Measurements from ENCODE around the gene DDA1. TPM values are rescaled to one million over a fixed set of nuclear protein-coding genes. Genes with fewer than 3 reads are reported as not detected.

The DDA1 gene
- total and polyA plus RNA-seq, 8 donors = 2.2 to 63.7 (median 39.4) TPM

DNA sequence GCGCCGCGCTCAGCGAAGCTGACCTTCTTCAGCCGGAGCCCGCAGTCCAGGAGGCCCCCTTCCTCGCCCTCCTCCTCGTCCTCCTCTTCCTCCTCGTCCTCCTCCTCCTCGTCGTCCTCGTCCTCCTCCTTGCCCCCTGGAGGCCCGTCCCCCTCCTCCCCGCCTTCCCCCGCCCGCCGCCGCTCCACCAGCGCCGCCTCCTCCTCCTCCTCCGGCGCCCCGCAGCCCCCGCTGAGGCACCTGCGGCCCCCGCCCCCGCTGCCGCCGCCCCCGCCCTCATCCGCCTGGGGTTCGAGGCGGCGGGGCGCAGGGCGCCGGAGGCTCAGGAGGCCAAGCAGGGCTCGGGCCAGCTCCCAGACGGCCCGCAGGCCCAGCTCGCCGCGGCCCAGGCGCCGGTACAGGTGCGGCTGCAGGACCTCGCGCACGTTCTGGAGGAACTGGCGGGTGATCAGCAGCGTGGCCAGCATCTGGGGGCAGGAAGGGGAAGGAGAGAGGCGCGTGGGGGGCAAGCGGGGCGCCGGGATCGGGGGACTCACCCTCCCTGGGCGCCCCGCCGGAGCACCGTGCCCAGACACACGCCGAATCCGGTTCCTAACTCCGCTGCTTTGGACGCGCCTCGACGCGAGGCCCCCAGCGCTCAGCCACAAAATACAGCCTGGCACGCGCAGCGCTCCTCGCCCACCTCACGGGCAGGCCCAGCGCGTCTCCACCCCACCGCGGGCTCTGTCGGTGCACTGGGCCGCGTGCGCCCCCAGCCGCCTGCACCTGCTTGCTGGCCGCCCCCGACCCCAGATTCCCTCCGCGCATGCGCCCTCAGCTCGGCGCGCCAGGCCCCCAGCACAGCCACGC lies 19.4 kb downstream of the DDA1 start:
- H3K4me3 ChIP-seq = peak overlapping the region; percentile 43 to 50 (median 49)
- H3K9me3 ChIP-seq = no peaks in the 10 kb centered on the region
- peaks cover 0 to 36% (median 11%) of the 10 kb centered on the region in 3 donors for H3K27me3 ChIP-seq
- WGBS, 5 donors = 9 to 20% (median 14%) methylated on average over 25 to 90 of the region's 94 CpGs
- peaks cover 18 to 48% (median 33%) of the 10 kb centered on the region in 4 donors for H3K4me1 ChIP-seq
- DNase-seq = no peak
- TF ChIP-seq, protein P1, sequence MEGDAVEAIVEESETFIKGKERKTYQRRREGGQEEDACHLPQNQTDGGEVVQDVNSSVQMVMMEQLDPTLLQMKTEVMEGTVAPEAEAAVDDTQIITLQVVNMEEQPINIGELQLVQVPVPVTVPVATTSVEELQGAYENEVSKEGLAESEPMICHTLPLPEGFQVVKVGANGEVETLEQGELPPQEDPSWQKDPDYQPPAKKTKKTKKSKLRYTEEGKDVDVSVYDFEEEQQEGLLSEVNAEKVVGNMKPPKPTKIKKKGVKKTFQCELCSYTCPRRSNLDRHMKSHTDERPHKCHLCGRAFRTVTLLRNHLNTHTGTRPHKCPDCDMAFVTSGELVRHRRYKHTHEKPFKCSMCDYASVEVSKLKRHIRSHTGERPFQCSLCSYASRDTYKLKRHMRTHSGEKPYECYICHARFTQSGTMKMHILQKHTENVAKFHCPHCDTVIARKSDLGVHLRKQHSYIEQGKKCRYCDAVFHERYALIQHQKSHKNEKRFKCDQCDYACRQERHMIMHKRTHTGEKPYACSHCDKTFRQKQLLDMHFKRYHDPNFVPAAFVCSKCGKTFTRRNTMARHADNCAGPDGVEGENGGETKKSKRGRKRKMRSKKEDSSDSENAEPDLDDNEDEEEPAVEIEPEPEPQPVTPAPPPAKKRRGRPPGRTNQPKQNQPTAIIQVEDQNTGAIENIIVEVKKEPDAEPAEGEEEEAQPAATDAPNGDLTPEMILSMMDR (IDR thresholded peaks at IDR 0.05) = no peak
- TF ChIP-seq EP300 (IDR thresholded peaks at IDR 0.05) (no peak), POLR2AphosphoS5 (IDR thresholded peaks at IDR 0.05) (no peak), POLR2A (IDR thresholded peaks at IDR 0.05) (no peak)
- intact Hi-C loops (cut with DNase I; ENCODE audit: low total_unique reads) = no loop called here
- peaks cover 0 to 22% (median 18%) of the 10 kb centered on the region in 4 donors for H3K36me3 ChIP-seq
- H3K27ac ChIP-seq = peak overlapping the region; percentile 20 to 62 (median 36)

DNA sequence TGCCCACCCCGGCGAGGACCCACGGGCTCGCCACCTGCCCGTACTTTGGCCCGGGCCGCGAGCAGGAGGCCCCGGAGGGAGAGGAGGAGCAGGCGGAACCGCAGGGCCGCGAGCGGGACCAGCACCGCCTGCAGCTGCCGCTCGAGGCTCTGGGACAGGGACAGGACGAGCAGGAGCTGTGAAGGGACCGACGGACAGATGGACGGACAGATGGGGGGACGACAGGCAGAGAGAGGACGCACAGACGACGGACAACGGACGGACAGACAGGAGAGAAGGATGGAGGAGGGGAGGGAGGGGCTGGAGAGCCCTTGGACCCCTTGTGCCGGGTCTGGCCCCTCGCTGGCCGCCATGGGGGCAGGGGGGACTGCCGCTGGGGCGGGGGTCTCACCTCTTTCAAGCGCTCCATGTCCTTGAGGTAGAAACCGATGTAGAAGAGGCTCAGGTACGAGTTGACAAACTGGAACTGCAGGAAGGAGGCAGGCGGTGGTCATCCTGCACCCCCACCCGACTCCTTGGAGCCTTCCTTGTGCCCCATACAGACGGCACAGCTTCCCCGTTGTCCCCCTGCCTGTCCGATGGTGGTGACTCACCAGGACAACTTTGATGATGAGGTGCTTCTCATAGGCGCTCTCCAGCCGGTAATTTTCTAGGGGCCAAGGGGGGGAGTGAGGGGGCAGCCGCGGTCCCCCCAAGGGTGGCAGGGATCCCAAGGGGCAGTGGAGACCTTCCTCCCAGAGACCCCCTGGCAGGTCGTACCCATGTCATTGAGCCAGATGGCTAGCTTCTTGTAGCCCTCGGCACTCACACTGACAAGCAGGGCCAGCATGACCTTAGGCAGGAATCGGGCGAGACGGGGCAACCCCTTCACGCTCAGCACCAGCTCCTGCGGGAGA lies 20.3 kb downstream of the DDA1 start:
- peaks cover 23 to 48% (median 40%) of the 10 kb centered on the region in 4 donors for H3K4me1 ChIP-seq
- DNase-seq = no peak
- TF ChIP-seq POLR2A (IDR thresholded peaks at IDR 0.05) (no peak), EP300 (IDR thresholded peaks at IDR 0.05) (no peak)
- TF ChIP-seq, protein P1 (IDR thresholded peaks at IDR 0.05) = no peak
- no peaks in the 10 kb centered on the region for H3K9me3 ChIP-seq
- WGBS, 5 donors = 59 to 78% (median 70%) methylated on average over 44 to 51 of the region's 51 CpGs
- H3K4me3 ChIP-seq = peak overlapping the region in 3 of 4 donors; percentile 43 to 50 (median 50)
- H3K36me3 ChIP-seq = peaks cover 0 to 19% (median 16%) of the 10 kb centered on the region in 4 donors
- no peak overlapping the region for H3K27ac ChIP-seq
- intact Hi-C loops (cut with DNase I; ENCODE audit: low total_unique reads) = no loop called here
- H3K27me3 ChIP-seq = peaks cover 0 to 36% (median 11%) of the 10 kb centered on the region in 3 donors

DNA sequence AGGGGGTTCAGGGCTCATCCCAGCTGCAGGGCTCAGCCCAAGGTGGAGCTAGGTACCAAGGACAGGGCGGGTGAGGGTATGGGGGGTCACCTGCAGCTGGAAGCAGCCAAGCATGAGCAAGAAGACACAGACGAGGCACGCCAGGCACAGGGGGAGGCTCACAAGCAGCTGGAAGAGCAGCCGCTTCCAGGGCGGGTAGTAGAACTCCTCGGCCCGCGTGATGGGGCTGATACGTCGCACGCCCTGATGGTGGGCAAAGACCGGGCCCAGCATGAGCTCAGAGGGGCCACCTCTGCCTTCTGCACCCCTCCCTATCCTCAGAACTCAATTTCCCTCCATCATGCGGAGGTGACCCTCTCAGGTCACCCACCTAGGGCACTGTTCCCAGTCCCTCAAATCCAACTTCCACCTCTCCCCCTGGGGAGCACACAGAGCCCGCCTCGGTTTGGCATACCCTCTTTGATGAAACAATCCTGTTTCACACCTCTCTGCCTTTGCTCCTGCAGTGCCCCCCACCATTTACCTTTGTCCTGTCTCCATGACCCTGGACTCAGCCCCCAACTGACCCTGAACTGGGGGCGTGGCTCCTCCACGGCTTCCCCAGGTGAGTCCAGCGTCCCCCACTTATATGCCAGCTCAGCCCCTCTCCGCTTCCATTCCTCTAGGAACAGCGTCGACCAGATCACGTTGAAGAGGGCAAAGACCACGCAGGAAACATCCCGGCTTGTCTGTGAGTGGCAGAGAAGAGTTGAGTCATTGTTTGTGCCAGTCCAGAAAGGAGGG lies 21.1 kb downstream of the DDA1 start:
- WGBS, 5 donors = 91 to 95% (median 93%) methylated on average over 21 to 24 of the region's 24 CpGs
- DNase-seq = no peak
- intact Hi-C loops (cut with DNase I; ENCODE audit: low total_unique reads) = no loop called here
- H3K9me3 ChIP-seq = no peaks in the 10 kb centered on the region
- H3K4me3 ChIP-seq = no peak overlapping the region
- H3K27me3 ChIP-seq = peaks cover 0 to 36% (median 11%) of the 10 kb centered on the region in 3 donors
- TF ChIP-seq EP300 (IDR thresholded peaks at IDR 0.05) (no peak), POLR2AphosphoS5 (IDR thresholded peaks at IDR 0.05) (no peak), POLR2A (IDR thresholded peaks at IDR 0.05) (no peak)
- TF ChIP-seq, protein P1 (IDR thresholded peaks at IDR 0.05) = no peak
- peaks cover 0 to 12% (median 8%) of the 10 kb centered on the region in 4 donors for H3K36me3 ChIP-seq
- no peak overlapping the region for H3K27ac ChIP-seq
- peaks cover 28 to 57% (median 45%) of the 10 kb centered on the region in 4 donors for H3K4me1 ChIP-seq
